PC-3 (cell line): Measurements from ENCODE around the gene PLXNB2. TPM values are rescaled to one million over a fixed set of nuclear protein-coding genes. Genes with fewer than 3 reads are reported as not detected.
"Not testable (repeated sequence)": the region's sequence is repeated elsewhere in the genome, so short reads cannot be mapped to it uniquely, and the experiment has no call there.

Source experiments
- ATAC-seq: fragments of 200-7000 bp; cut with Tn5 transposase; 2 replicates; pipeline ENCODE4 v1.9.1; 2020; ENCODE audit warnings: mild to moderate bottlenecking, moderate library complexity
- BruUV-seq: library from RNA; stranded (reverse); fragments of 400-500 nt; replicated peaks from 2 replicates; lab custom pipeline; 2021; lab: Mats Ljungman, UMichigan
- CTCF ChIA-PET: fragments of 300-600 bp; sonication (Branson Sonifier 250); formaldehyde crosslinking; loops from one replicate; lab custom pipeline; 2022; ENCODE audit warnings: antibody characterized with exemption; lab: Charles Lee
- POLR2A ChIA-PET: fragments of 300-600 bp; sonication (Branson Sonifier 250); formaldehyde crosslinking; loops from one replicate; lab custom pipeline; 2022; ENCODE audit warnings: antibody characterized with exemption; ENCODE audit not compliant: unreplicated experiment; lab: Charles Lee
- DNase-seq: peaks from one replicate; pipeline ENCODE4 v3.0.0-alpha.2; 2015
- H2AFZ ChIP-seq: fragments of 300-600 bp; sonication (generic); 2 replicates; pipeline ENCODE4 v1.6.0; 2016; ENCODE audit warnings: antibody characterized with exemption, low read length
- H3F3A ChIP-seq: fragments of 300-600 bp; sonication (generic); one replicate; pipeline ENCODE4 v1.6.0; 2017; ENCODE audit warnings: antibody characterized with exemption, low read length, control low read depth, mild to moderate bottlenecking; ENCODE audit not compliant: unreplicated experiment
- H3K27ac ChIP-seq: fragments of 300-600 bp; sonication (generic); 2 replicates; pipeline ENCODE4 v1.5.1; 2016; ENCODE audit warnings: mild to moderate bottlenecking, low read length
- H3K27me3 ChIP-seq: fragments of 300-600 bp; sonication (generic); 2 replicates; pipeline ENCODE4 v1.6.1; 2016; ENCODE audit warnings: low read length, mixed read lengths
- H3K36me3 ChIP-seq: fragments of 300-600 bp; sonication (generic); 2 replicates; pipeline ENCODE4 v1.6.1; 2016; ENCODE audit warnings: low read depth, mixed run types, low read length, mixed read lengths
- H3K4me1 ChIP-seq: fragments of 300-600 bp; sonication (generic); 2 replicates; pipeline ENCODE4 v1.5.1; 2016; ENCODE audit warnings: low read length; ENCODE audit not compliant: insufficient read depth
- H3K4me2 ChIP-seq: fragments of 300-600 bp; sonication (generic); 2 replicates; pipeline ENCODE4 v1.6.0; 2016; ENCODE audit warnings: low read length
- H3K4me3 ChIP-seq: fragments of 300-600 bp; sonication (generic); 2 replicates; pipeline ENCODE4 v1.5.1; 2016; ENCODE audit warnings: mild to moderate bottlenecking, low read length, mixed read lengths
- H3K79me2 ChIP-seq: fragments of 300-600 bp; sonication (generic); 2 replicates; pipeline ENCODE4 v1.6.1; 2017; ENCODE audit warnings: low read length, mixed read lengths
- H3K9ac ChIP-seq: fragments of 300-600 bp; sonication (generic); 2 replicates; pipeline ENCODE4 v1.6.0; 2016; ENCODE audit warnings: mild to moderate bottlenecking, low read length
- H3K9me2 ChIP-seq: fragments of 300-600 bp; sonication (generic); replicated peaks from 2 replicates; pipeline ENCODE4 v1.6.1; 2016; ENCODE audit warnings: mixed run types, low read length, mixed read lengths
- H3K9me3 ChIP-seq: fragments of 300-600 bp; sonication (generic); 2 replicates; pipeline ENCODE4 v1.6.1; 2016; ENCODE audit warnings: low read length, mixed read lengths
- H4K20me1 ChIP-seq: fragments of 300-600 bp; sonication (generic); 2 replicates; pipeline ENCODE4 v1.6.1; 2016; ENCODE audit warnings: low read length, mixed read lengths
- EZH2 ChIP-seq: fragments of 300-600 bp; sonication (generic); IDR thresholded peaks from one replicate; pipeline ENCODE4 v1.6.1; 2017; ENCODE audit warnings: antibody characterized with exemption, mild to moderate bottlenecking, low read length; ENCODE audit not compliant: unreplicated experiment
- EZH2phosphoT487 ChIP-seq: fragments of 300-600 bp; sonication (generic); IDR thresholded peaks from 2 replicates; pipeline ENCODE4 v1.6.1; 2018; ENCODE audit warnings: mild to moderate bottlenecking, antibody characterized with exemption, low read length, borderline replicate concordance
- intact Hi-C: fragments of 100-400 bp; cut with micrococcal nuclease; formaldehyde crosslinking; loops from 2 replicates; pipeline ENCODE4 v1.9.0; 2023
- total RNA-seq: library from RNA; depleted of rRNA; stranded (reverse); fragments of >200 nt; gene quantifications from 2 replicates; pipeline ENCODE4 v1.2.3, GENCODE V29; 2014
- TF ChIP-seq, protein P1 (sequence below): fragments of 300-600 bp; sonication (generic); conservative IDR thresholded peaks from 2 replicates; pipeline ENCODE4 v1.5.1; 2017; ENCODE audit warnings: antibody characterized with exemption, low read depth, mild to moderate bottlenecking, low read length

PLXNB2 gene
- total RNA-seq, 1 experiment from 2014 or later: 68.2 TPM

DNA sequence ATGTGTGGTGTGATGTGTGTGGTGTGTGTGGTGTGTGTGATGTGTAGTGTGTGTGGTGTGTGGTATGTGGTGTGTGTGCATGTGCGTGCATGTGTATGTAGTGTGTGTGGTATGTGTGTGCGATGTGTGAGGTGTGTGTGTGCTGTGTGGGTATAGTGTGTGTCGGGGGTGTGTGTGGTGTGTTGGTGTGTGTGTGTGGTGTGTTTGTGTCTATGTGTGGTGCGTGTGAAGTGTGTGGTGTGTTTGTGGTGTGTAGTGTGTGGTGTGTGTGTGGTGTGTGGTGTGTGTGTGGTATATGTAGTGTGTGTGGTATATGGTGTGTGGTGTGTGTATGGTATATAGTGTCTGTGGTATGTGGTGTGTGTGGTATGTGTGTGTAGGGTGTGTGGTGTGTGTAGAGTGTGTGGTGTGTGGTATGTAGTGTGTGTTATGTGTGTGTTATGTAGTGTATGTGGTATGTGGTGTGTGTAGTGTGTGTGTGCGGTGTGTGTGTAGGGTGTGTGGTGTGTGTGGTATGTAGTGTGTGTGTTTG is 30.7 kb upstream of the PLXNB2 start:
- Histone ChIP-seq H3K9ac (no peak overlapping the region), H3K79me2 (no peaks in the 10 kb centered on the region), H3K9me3 (no peaks in the 10 kb centered on the region), H3F3A (no peaks in the 10 kb centered on the region), H3K9me2 (no peaks in the 10 kb centered on the region), H4K20me1 (no peaks in the 10 kb centered on the region), H3K4me1 (no peaks in the 10 kb centered on the region), H3K4me3 (no peak overlapping the region), H3K4me2 (no peak overlapping the region), H3K27me3 (no peaks in the 10 kb centered on the region), H3K27ac (no peak overlapping the region), H3K36me3 (no peaks in the 10 kb centered on the region; the same call in 1 of the 2 replicates), H2AFZ (no peak overlapping the region)
- intact Hi-C loops: no loop called here
- POLR2A ChIA-PET: no interaction called here
- no peak for ATAC-seq
- CTCF ChIA-PET: no interaction called here
- no peak for TF ChIP-seq EZH2phosphoT487
- TF ChIP-seq, protein P1, sequence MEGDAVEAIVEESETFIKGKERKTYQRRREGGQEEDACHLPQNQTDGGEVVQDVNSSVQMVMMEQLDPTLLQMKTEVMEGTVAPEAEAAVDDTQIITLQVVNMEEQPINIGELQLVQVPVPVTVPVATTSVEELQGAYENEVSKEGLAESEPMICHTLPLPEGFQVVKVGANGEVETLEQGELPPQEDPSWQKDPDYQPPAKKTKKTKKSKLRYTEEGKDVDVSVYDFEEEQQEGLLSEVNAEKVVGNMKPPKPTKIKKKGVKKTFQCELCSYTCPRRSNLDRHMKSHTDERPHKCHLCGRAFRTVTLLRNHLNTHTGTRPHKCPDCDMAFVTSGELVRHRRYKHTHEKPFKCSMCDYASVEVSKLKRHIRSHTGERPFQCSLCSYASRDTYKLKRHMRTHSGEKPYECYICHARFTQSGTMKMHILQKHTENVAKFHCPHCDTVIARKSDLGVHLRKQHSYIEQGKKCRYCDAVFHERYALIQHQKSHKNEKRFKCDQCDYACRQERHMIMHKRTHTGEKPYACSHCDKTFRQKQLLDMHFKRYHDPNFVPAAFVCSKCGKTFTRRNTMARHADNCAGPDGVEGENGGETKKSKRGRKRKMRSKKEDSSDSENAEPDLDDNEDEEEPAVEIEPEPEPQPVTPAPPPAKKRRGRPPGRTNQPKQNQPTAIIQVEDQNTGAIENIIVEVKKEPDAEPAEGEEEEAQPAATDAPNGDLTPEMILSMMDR: no peak
- no peak for TF ChIP-seq EZH2
- no peak for DNase-seq
- no TSS peak for BruUV-seq

DNA sequence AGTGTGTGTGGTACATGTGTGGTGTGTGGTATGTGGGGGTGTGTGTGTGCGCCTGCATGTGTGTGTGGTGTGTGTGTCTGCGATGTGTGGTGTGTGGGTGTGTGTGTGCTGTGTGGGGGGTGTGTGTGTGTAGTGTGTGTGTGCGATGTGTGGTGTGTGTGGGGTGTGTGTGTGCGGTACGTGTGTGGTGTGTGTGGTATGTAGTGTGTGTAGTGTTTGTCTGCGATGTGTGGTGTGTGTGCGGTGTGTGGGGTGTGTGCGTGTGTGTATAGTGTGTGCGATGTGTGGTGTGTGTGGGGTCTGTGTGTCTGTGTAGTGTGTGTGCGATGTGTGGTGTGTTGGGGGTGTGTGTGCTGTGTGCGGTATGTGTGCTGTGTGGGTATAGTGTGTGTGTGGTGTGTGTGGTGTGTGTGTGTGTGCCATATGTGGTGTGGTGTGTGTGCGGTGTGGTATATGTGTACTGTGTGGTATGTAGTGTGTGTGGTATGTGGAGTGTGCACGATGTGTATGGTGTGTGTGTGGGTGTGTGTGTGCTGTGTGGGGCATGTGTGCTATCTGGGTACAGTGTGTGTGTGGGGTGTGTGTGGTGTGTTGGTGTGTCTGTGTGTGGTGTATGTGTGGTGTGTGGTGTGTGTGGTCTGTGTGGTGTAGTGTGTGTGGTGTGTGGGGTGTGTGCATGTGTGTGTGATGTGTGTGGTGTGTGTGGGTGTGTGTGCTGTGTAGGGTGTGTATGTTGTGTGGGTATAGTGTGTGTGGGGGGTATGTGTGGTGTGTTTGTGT is 30.0 kb upstream of the PLXNB2 start:
- Histone ChIP-seq H3K9me2 (no peaks in the 10 kb centered on the region), H3K9ac (no peak overlapping the region), H3F3A (no peaks in the 10 kb centered on the region), H4K20me1 (no peaks in the 10 kb centered on the region), H3K79me2 (no peaks in the 10 kb centered on the region), H3K9me3 (no peaks in the 10 kb centered on the region), H3K4me1 (no peaks in the 10 kb centered on the region), H3K27ac (no peak overlapping the region), H3K36me3 (no peaks in the 10 kb centered on the region; the same call in 1 of the 2 replicates), H3K4me3 (no peak overlapping the region), H3K27me3 (no peaks in the 10 kb centered on the region), H3K4me2 (no peak overlapping the region), H2AFZ (no peak overlapping the region)
- TF ChIP-seq, protein P1: no peak
- TF ChIP-seq EZH2 (no peak), EZH2phosphoT487 (no peak)
- ChIA-PET CTCF (no interaction called here), POLR2A (no interaction called here)
- intact Hi-C loops: no loop called here
- DNase-seq (no peak), ATAC-seq (no peak)
- no TSS peak for BruUV-seq

DNA sequence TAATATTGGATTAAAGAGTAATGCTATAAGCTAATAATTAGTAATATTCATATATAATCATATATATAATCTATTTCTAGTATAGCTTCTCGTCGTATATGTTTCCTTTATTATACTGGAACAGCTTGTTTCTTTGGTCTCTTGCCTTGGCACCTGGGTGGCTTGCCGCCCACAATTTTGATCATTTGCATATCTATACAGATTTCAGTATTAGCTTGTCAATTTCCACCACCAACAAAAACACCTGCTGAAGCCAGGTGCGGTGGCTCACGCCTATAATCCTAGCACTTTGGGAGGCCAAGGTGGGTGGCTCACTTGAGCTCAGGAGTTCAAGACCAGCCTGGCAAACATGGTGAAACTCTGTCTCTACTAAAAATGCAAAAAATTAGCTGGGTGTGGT is 27.0 kb upstream of the PLXNB2 start:
- H3K9me3 ChIP-seq, BruUV-seq, H3K9ac ChIP-seq, H3K9me2 ChIP-seq, DNase-seq, H3K4me2 ChIP-seq, H3F3A ChIP-seq, H3K27me3 ChIP-seq, CTCF ChIA-PET, POLR2A ChIA-PET, H3K79me2 ChIP-seq, ATAC-seq, H4K20me1 ChIP-seq, H2AFZ ChIP-seq, H3K4me3 ChIP-seq, intact Hi-C loops, H3K27ac ChIP-seq, H3K36me3 ChIP-seq: not testable (repeated sequence)
- peaks cover 10% of the 10 kb centered on the region for H3K4me1 ChIP-seq
